H54 (cell line): ENCODE measurements around the gene ARID3A.

Experiments
- DNase-seq: peaks from one replicate; pipeline ENCODE4 v3.0.0; 2011; ENCODE audit warnings: low spot score, mixed read lengths; ENCODE audit not compliant: insufficient read length
- FAIRE-seq: peaks from 3 replicates; lab custom pipeline; 2011; peaks lifted over from hg19 to GRCh38; lab: Jason Lieb, UNC
- POLR2A ChIP-seq: IDR thresholded peaks from 2 replicates; pipeline ENCODE4 v1.6.1; 2011; ENCODE audit warnings: low read depth, mild to moderate bottlenecking, low read length

Gene ARID3A

DNA sequence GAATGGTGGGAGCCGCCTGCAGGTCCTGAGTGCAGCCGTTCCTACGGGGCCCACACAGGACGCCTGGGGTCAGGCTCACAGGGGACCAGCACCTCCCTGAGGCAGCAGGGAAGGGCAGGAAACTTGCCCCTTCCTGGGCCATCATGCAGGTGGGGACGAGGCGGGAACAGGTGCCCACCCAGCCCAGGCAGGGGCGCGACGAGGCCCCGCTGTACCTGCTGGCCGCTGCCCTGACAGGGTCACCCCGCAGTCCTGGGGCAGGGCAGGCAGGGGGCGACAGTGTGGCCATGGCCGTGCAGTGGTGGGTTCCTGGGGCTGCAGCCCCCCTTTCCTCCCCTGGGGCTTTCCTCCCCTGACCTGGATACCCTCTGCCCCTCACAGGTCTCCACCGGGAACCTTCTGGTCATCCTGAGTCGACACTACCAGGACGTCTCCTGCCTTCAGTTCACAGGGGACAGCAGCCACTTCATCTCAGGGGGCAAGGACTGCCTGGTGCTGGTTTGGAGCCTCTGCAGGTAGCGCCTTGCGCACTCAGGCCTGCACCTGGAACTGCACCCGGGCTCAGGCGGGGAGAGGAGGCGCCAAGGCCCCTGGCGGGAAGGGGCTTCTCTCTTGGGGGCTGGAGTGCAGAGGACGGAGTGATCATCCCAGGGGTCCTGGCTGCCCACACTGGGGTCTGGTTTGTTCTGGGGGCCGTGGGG is 63.7 kb downstream of the ARID3A start:
- DNase-seq (no peak), FAIRE-seq (no peak)
- TF ChIP-seq POLR2A, result no peak

DNA sequence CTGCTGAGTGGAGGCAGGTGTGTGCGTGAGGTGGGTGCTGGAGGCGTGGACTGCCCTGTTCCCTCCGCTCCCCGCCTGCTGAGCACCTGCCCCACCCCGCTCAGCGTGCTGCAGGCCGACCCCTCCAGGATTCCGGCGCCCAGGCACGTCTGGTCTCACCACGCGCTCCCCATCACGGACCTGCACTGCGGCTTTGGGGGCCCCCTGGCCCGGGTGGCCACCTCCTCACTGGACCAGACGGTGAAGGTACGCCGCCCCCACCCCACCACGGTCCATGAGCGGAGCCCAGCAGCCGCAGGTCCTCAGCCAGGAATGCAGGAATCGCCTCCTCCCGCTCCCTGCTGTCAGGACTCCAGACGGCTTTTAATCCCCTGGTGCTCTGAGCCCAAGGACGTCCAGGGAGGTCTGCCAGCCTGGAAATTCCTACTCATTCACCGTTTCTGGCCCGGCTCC is 64.3 kb downstream of the ARID3A start:
- DNase-seq (no peak), FAIRE-seq (no peak)
- TF ChIP-seq POLR2A, result no peak

DNA sequence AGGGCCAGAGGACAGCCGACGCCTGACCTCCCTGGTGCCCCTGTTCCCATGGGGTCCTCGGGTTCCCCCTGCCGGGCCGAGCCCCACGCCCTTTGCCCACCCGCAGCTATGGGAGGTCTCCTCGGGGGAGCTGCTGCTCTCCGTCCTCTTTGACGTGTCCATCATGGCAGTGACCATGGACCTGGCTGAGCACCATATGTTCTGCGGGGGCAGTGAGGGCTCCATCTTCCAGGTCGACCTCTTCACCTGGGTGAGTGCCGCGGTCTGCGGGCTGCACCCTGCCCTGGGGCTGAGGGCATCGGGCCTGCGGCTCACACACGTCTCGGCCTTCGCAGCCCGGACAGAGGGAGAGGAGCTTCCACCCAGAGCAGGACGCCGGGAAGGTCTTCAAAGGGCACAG is 64.9 kb downstream of the ARID3A start:
- DNase-seq (no peak), FAIRE-seq (no peak)
- TF ChIP-seq POLR2A, result no peak

DNA sequence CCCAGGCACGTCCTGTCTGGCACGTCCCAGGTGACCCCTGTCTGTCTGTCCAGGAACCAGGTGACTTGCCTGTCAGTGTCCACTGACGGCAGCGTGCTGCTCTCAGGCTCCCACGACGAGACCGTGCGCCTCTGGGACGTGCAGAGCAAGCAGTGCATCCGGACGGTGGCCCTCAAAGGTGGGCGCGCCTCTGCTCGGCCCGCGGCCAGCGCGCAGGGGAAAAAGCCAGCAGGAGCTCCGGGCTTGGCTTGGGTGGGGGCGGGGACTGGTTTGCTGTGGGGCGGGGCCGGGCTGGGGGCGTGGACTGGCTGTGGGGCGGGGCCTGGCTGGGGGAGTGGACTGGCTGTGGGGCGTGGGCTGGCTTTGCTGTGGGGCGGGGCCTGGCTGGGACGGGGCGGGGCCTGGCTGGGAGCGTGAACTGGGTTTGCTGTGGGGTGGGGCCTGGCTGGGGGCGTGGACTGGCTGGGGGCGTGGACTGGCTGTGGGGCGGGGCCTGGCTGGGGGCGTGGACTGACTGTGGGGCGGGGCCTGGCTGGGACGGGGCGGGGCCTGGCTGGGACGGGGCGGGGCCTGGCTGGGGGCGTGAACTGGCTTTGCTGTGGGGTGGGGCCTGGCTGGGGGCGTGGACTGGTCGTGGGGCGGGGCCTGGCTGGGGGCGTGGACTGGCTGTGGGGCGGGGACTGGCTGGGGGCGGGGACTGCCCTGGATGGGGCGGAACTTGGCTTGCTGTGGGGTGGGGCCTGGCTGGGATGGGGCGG is 65.5 kb downstream of the ARID3A start:
- no peak for TF ChIP-seq POLR2A
- DNase-seq (no peak), FAIRE-seq (no peak)

DNA sequence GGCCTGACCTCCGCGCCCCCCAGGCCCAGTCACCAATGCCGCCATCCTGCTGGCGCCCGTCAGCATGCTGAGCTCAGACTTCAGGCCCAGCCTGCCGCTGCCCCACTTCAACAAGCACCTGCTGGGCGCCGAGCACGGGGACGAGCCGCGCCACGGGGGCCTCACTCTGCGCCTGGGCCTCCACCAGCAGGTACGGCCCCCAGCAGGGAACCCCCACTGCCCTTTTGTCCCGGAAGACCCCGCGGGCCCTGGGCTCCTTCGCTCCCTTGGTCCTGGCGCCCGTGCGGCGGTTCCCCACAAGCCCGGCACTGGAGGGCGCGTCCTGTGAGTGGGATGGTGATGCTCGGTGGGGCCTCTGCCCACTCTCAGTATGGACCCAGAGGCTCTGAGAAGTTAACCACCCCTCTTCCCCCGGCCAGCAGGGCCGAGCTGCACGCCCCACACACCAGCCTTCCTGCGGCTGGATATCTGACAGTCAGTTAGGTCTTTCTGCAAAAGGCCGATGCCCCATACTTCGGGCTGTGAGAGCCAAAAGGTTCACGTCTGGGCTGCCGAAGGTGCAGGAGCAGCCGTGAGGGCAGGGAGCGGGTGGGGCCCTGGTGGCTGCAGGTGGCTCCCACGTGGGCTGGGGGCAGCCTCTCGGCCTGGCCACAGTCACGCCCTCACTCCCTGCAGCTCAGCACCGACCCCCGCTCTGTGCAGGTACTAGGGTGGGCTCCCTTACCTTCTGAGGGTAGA is 66.3 kb downstream of the ARID3A start:
- no peak for TF ChIP-seq POLR2A
- FAIRE-seq, result no peak

DNA sequence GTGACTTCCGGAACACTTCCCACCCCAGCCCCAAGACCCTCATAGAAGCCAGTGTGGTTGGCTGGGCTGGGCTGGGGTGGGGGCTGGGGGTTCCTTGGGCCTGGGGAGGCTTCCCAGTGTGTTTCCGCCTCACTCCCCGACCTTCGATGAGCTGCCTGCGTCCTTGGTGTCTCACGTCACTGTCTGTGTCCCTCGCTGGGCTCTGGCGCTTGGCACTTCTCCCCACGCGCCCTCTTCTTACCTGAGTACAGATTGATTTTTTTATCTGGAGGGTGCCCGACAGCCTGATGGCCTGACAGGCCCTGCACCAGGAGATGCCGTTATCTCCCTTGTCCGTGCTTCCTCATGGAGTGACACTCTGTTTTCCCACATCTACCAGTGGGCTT is 66.8 kb downstream of the ARID3A start:
- FAIRE-seq, result no peak
- no peak for DNase-seq
- no peak for TF ChIP-seq POLR2A

More for the DNA sequence above, 66.3 kb downstream of the ARID3A start:
- no peak for DNase-seq

DNA sequence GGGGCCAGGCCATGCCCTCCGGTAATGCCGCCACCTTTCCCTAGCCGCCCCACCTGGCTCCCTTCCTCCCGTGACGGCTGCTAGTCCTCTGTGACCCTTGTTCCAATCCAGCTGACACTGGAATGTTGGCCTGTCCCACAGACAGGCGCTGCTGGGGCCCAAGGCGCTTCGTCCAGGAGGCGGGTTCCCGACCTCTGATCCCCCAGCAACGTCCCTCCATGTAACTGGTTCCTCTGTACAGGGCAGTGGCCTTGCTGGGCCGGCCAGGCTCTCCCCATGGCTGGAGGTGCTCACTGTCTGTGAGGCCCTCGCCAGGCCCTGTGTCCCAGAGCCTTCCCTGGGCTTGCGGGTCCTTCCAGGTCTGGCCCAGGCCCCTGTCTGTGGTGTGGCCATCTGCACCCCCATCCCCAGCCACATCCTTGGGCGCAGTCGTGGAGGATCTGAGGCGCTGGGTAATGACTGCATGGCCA is 67.6 kb downstream of the ARID3A start:
- DNase-seq (no peak), FAIRE-seq (no peak)
- TF ChIP-seq POLR2A, result no peak

DNA sequence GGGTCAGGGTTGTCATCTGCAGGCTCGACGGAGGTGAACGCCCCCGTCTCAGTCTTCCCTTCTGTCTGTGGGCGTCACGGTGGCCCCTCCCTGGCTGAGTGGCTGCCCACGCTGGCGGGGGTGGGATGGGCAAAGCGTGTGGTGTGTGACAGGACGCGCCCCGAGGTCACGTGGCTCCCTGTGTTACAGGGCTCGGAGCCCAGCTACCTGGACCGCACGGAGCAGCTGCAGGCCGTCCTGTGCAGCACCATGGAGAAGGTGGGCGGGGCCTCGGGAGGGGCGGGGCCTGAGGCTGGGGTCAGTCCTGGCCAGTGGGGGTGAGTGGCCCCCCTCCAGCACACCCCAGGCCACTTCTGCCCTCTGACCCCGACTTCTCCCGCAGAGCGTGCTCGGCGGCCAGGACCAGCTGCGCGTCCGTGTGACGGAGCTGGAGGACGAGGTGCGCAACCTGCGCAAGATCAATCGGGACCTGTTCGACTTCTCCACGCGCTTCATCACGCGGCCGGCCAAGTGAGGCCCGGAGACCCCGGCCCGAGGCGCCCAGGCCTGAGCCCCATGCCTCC is 68.1 kb downstream of the ARID3A start:
- no peak for TF ChIP-seq POLR2A
- FAIRE-seq (no peak), DNase-seq (no peak)

DNA sequence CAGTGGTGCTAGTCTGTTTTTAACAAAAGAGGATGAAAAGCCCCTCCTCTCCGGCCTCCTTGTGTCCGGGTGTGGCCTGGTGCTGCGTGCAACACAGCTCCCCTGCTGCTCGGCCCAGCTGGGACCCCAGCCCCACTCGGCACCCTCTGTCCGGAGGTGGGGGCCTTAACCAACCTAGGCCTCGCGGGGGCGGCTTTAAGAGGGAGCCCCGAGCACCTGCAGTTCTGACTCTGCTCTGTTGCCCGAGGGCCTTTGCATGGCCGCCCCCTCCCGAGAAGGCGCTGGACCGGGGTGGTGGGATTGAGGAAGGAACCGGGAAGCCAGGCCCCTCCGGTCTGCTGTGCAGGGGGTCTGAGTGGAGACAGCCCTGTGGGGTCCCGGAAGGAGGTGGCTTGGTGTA is 68.7 kb downstream of the ARID3A start:
- no peak for TF ChIP-seq POLR2A
- no peak for FAIRE-seq

DNA sequence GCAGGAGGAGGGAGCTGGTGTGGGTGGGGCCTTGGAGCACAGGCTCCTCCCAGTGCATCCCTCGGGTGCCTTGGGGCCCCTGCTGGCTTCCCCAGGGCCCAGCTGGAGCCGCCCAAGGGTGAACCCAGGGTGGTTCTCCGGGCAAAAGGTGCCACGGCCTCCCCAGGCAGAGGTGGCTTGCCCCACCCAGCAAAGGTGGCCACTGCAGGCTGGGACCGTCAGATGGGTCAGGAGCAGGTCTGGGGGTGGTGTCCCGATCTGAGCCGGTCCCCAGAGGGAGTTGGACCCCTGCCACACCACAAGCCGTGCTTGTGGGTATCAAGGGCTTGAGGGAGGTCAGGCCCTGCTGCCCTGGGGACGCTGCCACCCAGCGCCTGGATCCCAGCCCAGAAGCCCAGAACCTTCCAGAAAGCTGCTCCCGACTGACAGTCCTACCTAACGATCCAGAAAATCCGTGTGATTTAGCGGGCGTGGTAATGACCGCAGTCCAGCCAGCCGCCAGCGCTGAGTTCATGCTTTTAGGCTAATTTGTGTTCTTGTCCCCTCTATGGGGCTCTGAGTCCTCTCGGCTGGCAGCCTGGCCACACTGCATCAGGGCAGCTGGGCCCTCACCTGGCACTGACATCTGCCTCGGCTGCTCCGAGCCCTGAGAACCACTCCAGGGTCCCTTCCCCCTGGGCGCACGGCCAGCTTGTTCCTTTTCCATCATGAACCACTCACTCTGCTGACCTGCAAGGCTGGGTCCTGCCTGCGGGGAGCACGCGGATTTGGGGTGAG is 69.4 kb downstream of the ARID3A start:
- no peak for DNase-seq
- no peak for FAIRE-seq
- no peak for TF ChIP-seq POLR2A

More for the DNA sequence above, 68.7 kb downstream of the ARID3A start:
- DNase-seq, result no peak

DNA sequence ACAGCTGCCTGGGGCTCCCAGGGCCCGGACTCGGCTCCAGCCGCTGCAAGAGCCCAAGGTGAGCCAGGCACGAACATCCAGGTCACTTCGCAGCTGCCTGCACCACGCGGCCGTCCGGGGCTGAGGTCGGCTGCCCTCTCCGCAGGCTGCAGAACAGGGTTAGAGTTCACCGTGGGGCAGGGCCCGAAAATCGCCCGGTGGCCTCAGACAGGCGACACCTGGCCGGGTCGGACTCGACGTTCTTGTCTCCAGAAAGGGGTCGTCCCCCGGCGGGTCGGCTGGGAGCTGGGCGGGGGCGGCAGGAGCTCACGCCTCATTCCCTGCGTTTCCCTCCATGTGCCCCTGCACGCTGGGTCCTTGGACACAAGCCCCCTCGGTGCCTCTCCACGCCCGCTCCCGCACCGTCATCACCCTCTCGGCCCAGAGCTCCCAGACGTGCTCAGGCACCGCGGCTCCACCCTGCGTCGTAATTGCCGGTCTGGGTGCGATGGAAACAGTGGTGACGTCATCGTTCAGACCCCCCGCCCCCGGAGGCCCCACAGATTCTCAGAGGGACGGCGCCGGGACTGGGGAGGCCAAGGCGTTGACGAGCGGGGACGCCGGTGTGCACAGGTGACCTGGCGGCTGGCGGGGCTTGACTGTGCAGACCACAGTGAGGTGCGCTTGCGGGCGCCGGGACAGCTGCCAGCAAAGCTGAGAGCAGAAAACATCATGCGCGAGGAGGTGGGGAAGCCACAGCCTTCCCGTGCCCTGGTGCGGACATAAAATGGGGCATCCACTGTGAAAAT is 70.4 kb downstream of the ARID3A start:
- TF ChIP-seq POLR2A, result no peak
- DNase-seq, result no peak
- no peak for FAIRE-seq

DNA sequence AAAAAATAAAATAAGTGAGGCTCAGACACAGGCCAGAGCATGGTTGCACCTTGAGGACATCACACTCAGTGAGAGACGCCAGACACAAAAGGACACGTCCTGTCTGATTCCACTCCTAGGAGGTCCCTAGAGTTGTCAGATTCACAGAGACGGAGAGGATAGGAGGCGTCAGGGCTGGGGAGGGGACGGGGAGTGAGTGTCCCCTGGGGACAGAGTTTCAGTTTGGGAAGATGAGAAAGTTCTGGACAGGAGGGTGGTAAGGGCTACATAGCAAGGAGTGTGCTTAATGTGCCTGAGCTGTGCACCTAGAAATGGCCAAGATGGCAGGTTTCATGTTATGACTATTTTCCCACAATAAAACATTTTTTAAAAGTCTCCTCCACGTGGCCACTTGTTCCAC is 72.2 kb downstream of the ARID3A start:
- TF ChIP-seq POLR2A, result no peak
- FAIRE-seq, result no peak

More for the DNA sequence above, 72.2 kb downstream of the ARID3A start:
- no peak for DNase-seq
